Stimulated activated naive B cell treated with anti-CD40 and anti-IgM and Interleukin-4, amounts not matched to agents 10 μg/mL and 1 μg/mL and 100 μg/mL, for 72 hours (primary cell): ENCODE measurements around the gene SVBP.
"Not testable (repeated sequence)": the region's sequence is repeated elsewhere in the genome, so short reads cannot be mapped to it uniquely, and the experiment has no call there.

Experiments used
- ATAC-seq, 2 donors: fragments of 150-1000 bp; cut with Tn5 transposase; replicated peaks; 2 replicates each; pipeline ENCODE4 v1.10.0; 2021; ENCODE audit warnings: moderate library complexity in 1 of 2
- DNase-seq: peaks from one replicate; pipeline ENCODE4 v3.0.0; 2021
- H3K27ac Mint-ChIP-seq: one replicate; pipeline ENCODE4 v1.8.0; 2022; ENCODE audit warnings: mild to moderate bottlenecking, mixed read lengths
- H3K27me3 Mint-ChIP-seq, 2 donors: one replicate each; pipeline ENCODE4 v1.8.0; 2022; ENCODE audit warnings: mixed read lengths in 2 of 2
- H3K36me3 Mint-ChIP-seq, 2 donors: one replicate each; pipeline ENCODE4 v1.8.0; 2022; ENCODE audit warnings: mixed read lengths in 2 of 2, mild to moderate bottlenecking in 1 of 2
- H3K4me1 Mint-ChIP-seq, 2 donors: one replicate each; pipeline ENCODE4 v1.8.0; 2022; ENCODE audit warnings: mixed read lengths in 2 of 2, mild to moderate bottlenecking in 1 of 2
- H3K4me3 Mint-ChIP-seq, 2 donors: one replicate each; pipeline ENCODE4 v1.8.0; 2022; ENCODE audit warnings: mild to moderate bottlenecking in 2 of 2, mixed read lengths in 2 of 2, moderate library complexity in 1 of 2
- H3K9me3 Mint-ChIP-seq, 2 donors: one replicate each; pipeline ENCODE4 v1.8.0; 2022; ENCODE audit warnings: mixed read lengths in 2 of 2, mild to moderate bottlenecking in 1 of 2

SVBP gene, protein sequence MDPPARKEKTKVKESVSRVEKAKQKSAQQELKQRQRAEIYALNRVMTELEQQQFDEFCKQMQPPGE

DNA sequence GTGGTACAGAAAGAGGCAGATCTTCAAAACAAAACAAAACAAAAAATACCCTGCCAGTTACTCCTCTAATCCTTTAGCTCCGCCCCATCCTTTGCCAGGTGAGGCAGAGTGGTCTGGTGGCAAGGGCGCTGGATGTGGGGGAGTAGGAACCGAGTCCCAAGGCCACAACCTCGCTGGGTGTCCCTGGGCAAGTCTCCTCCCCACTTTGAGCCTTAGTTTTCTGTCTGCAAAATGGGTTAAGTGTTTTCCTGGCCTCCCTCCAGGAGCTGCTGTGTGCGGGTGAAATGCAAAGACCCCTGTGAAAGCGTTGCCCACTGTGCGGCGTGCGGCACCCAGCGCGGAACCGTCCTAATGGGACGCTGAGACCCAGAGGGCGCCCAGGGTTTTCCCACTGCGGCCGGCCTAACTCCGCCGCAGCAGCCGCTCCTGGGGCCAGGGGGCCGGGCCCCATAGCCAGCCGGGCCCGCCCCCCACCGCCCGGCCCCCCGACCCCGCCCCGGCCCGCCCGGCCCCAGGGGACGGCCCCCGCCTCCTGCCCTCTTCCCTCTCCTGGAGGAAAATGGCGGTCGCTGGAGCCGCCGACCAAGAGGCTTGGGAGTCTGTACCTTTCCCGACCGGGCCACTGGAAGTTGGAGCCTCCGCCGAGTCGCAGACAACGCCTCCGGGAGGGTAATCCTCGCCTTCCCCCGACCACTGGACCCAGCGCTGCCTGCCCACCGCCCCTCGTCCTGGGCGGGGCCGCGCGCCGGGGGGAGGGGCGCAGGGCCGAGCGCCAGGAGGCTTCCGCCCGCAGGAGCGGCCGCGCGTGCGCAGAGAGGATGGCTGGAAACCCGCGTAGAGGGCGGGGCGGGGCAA is at the start of gene SVBP, which contains the start of gene ERMAP:
TSS of gene SVBP (minus strand) at position 813 of the 855 bp plus-strand sequence. CDS start 853 bp downstream, outside the sequence.
TSS of gene ERMAP (plus strand) at position 538 of the 855 bp plus-strand sequence. CDS start 13,327 bp downstream, outside the sequence.
- peaks cover 6 to 9% of the 10 kb centered on the region in 2 donors for H3K36me3 Mint-ChIP-seq
- ATAC-seq (peak; percentile 88 to 90), DNase-seq (peak; percentile 88)
- peaks cover 9 to 22% of the 10 kb centered on the region in 2 donors for H3K4me1 Mint-ChIP-seq
- H3K9me3 Mint-ChIP-seq: no peaks in the 10 kb centered on the region
- H3K27ac Mint-ChIP-seq: peak within 1 kb of the TSS; percentile 95
- H3K27me3 Mint-ChIP-seq: no peaks in the 10 kb centered on the region
- H3K4me3 Mint-ChIP-seq: peak within 1 kb of the TSS; percentile 92 to 94

DNA sequence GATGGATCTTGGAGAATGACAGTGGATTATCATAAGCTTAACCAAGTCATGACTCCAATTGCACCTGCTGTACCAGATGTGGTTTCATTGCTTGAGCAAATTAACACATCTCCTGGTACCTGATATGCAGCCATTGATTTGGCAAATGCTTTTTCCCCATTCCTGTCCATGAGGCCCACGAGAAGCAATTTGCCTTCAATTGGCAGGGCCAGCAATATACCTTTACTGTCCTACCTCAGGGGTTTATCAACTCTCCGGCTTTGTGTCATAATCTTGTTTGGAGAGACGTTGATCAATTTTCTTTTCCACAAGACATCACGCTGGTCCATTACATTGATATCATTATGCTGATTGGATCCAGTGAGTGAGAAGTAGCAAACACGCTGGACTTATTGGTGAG is 49.4 kb upstream of the SVBP start:
- DNase-seq: no peak
- Mint-ChIP-seq H3K36me3 (no peaks in the 10 kb centered on the region), H3K9me3 (no peaks in the 10 kb centered on the region), H3K4me1 (no peaks in the 10 kb centered on the region), H3K27me3 (peaks cover 21 to 32% of the 10 kb centered on the region in 2 donors), H3K27ac (no peak overlapping the region), H3K4me3 (no peak overlapping the region)
- no peak for ATAC-seq

DNA sequence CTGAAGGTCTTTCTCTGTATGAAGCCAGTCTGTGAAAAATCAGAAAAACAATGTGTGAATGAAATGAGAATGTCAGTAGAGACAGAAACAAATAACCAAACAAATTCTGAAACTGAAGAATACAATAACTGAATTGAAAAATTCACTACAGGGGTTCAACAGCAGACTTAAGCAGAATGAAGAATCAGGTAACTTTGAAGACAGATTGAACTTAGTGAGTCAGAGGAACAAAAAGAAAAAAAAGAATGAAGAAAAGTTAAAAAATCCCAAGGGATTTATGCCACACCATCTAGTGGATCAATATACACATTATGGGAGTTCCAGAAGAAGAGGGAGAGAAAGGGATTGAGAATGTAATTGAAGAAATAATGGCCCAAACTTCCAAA is 43.8 kb upstream of the SVBP start:
- no peak overlapping the region for H3K4me3 Mint-ChIP-seq
- H3K4me1 Mint-ChIP-seq: no peaks in the 10 kb centered on the region
- H3K27me3 Mint-ChIP-seq: peaks cover 26 to 35% of the 10 kb centered on the region in 2 donors
- H3K9me3 Mint-ChIP-seq: peaks cover 9 to 14% of the 10 kb centered on the region in 2 donors
- no peak for DNase-seq
- H3K27ac Mint-ChIP-seq: no peak overlapping the region
- ATAC-seq: no peak
- H3K36me3 Mint-ChIP-seq: peaks cover 7 to 12% of the 10 kb centered on the region in 2 donors

DNA sequence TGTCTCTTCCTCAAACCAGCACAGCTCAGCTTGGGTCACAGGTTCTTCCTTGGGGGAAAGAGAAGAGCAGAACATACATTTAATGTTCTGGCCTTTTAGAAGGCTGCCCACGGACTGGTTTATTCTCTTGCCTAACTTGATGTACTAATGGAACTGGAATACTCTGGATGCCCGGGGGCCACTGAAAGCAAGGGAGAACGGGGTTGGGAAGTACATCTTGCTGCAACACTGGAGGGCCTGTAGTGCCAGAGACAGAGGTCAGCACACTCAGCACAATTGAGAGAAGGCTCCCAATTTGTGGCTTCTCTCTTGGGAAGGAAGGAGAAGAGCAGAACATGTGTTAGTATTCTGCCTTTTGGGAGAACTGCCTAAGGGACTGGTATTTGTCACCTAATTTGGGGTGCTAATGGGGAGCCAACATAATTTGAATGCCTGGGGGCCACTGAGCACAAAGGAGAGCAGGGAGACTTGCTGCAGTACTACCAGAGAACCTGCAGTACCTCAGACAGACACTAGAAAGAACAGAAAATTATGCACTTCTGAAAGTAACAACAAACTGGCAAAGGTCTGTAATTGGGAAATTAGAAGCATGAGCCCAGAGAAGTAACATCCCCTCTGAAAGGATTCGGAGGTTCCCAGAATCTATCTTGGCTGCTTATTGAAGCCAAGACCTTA is 43.3 kb upstream of the SVBP start:
- no peak overlapping the region for H3K27ac Mint-ChIP-seq
- H3K27me3 Mint-ChIP-seq: peaks cover 26 to 35% of the 10 kb centered on the region in 2 donors
- H3K4me1 Mint-ChIP-seq: no peaks in the 10 kb centered on the region
- ATAC-seq: no peak
- no peak overlapping the region for H3K4me3 Mint-ChIP-seq
- peaks cover 9 to 14% of the 10 kb centered on the region in 2 donors for H3K9me3 Mint-ChIP-seq
- peaks cover 7 to 12% of the 10 kb centered on the region in 2 donors for H3K36me3 Mint-ChIP-seq
- DNase-seq: no peak

DNA sequence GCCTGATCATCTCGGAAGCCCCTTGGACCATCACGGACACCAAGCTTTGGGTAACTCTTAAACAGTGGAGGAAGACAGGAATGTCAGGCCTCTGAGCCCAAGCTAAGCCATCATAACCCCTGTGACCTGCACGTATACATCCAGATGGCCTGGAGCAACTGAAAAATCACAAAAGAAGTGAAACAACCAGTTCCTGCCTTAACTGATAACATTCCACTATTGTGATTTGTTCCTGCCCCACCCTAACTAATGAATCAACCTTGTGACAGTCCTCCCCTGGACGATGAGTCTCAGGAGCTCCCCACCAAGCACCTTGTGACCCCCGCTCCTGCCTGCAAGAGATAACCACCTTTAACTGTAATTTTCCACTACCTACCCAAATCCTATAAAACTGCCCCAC is 42.2 kb upstream of the SVBP start:
- not testable (repeated sequence) for DNase-seq, H3K4me1 Mint-ChIP-seq, H3K4me3 Mint-ChIP-seq, ATAC-seq, H3K27ac Mint-ChIP-seq
- Mint-ChIP-seq H3K9me3 (peaks cover 9 to 14% of the 10 kb centered on the region in 2 donors), H3K27me3 (peaks cover 26 to 29% of the 10 kb centered on the region in 2 donors), H3K36me3 (peaks cover 7 to 12% of the 10 kb centered on the region in 2 donors)

DNA sequence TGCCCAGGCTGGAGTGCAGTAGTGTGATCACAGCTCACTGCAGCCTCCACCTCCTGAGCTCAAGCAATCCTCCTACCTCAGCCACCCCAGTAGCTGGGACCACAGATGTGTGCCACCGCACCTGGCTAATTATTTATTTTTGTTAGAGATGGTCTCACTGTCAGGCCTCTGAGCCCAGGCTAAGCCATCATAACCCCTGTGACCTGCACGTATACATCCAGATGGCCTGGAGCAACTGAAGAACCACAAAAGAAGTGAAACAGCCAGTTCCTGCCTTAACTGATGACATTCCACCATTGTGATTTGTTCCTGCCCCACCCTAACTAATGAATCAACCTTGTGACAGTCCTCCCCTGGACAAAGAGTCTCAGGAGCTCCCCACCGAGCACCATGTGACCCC is 39.4 kb upstream of the SVBP start:
- Mint-ChIP-seq H3K4me1 (peaks cover 11 to 26% of the 10 kb centered on the region in 2 donors), H3K36me3 (peaks cover 8 to 21% of the 10 kb centered on the region in 2 donors), H3K9me3 (peaks cover 9 to 14% of the 10 kb centered on the region in 2 donors), H3K27me3 (peaks cover 14 to 17% of the 10 kb centered on the region in 2 donors)
- not testable (repeated sequence) for ATAC-seq, H3K27ac Mint-ChIP-seq, DNase-seq, H3K4me3 Mint-ChIP-seq

DNA sequence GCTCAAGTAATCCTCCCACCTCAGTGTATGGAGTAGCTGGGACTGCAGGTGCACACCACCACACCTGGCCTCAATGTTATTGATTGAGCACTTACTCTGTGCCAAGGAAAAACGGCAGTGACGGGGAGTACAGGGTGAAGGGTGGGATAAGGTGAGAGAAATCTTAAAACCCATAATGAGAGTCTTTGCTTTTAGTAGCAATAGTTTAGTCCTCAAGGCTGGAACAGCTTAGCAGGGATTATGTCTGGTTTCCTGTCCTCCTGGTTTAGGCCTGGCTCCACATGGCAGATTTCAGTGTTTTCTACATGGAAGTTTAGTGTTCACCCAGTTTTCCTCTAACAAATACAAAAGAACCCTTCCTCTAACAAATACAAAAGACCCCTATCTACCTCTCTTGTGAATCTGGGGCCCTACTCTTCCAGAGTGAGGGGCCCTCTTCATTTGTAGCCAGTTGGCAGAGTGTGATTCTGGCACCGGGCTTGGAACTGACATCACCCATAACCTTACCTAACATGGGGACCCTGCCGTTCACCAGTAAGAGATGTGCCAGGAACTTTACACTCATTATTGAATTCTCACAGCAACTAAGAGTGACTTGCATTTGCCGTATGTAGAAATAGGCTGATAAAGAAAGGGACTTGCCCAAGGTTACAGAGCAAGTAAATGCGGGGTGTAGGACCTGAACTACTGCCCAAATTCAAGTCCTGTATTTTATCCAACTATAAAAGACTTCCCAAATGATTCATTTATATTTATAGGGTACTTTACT is 36.1 kb upstream of the SVBP start:
- ATAC-seq (no peak), DNase-seq (no peak)
- H3K4me1 Mint-ChIP-seq: peaks cover 20 to 52% of the 10 kb centered on the region in 2 donors
- no peak overlapping the region for H3K27ac Mint-ChIP-seq
- peaks cover 0 to 9% of the 10 kb centered on the region in 2 donors for H3K9me3 Mint-ChIP-seq
- peaks cover 28 to 42% of the 10 kb centered on the region in 2 donors for H3K36me3 Mint-ChIP-seq
- H3K27me3 Mint-ChIP-seq: no peaks in the 10 kb centered on the region
- no peak overlapping the region for H3K4me3 Mint-ChIP-seq

DNA sequence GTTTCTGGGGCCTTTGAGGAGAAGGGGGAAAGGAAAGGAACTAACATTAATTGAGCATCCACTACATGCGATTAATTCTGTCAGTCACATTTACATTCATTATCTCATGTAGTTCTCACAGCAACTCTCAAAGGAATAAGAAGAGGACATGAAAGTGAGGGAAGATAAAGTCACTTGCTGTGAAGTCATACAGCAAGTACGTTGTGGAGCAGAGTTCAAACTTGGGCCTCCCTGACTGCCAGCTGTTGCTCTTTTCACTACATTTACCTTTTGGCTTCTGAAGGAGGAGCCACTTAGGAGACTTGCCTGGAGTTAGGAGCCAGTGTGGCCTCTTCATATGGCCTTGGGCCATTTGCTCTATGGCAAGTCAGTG is 35.4 kb upstream of the SVBP start:
- Mint-ChIP-seq H3K9me3 (peaks cover 0 to 9% of the 10 kb centered on the region in 2 donors), H3K4me1 (peaks cover 24 to 59% of the 10 kb centered on the region in 2 donors), H3K27ac (peak overlapping the region; percentile 68), H3K36me3 (peaks cover 24 to 36% of the 10 kb centered on the region in 2 donors), H3K27me3 (no peaks in the 10 kb centered on the region), H3K4me3 (peak overlapping the region; percentile 31 to 42)
- peak; percentile 89 to 90 for ATAC-seq
- DNase-seq: no peak

DNA sequence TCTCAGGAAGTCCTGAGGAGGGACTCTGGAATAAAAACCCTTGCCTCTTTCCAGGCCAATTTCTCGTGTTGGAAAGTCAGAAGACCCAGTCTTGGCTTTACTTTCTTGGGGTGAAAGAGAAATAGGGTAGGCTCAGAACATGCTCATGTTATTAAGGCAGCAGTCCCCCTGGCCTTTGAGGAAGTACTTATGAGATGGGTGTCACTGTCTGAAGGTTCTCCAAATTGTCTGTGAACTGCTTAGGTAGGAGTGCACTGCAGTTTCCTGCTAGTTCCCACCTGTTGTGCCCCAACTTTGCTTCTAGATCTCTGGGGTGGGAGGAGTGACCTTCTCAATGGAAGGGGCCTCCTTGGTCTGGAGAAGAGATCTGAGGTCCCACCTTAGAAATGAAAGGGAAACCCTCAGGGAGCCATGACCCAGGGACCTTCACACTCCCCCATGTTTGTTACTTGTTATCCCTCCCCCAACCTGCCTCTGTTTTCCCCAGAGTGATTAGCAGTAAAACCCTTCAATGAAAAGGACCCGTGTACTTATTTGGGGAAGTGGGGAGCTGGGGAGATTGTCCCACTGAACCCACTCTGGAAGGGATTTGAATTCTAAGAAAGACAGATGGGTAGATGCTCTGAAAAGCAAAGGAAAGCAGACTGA is 34.9 kb upstream of the SVBP start:
- peaks cover 24 to 33% of the 10 kb centered on the region in 2 donors for H3K36me3 Mint-ChIP-seq
- peak; percentile 61 to 74 for ATAC-seq
- H3K27me3 Mint-ChIP-seq: no peaks in the 10 kb centered on the region
- DNase-seq: no peak
- peak overlapping the region; percentile 31 to 42 for H3K4me3 Mint-ChIP-seq
- peaks cover 0 to 7% of the 10 kb centered on the region in 2 donors for H3K9me3 Mint-ChIP-seq
- H3K27ac Mint-ChIP-seq: peak overlapping the region; percentile 68
- peaks cover 30 to 64% of the 10 kb centered on the region in 2 donors for H3K4me1 Mint-ChIP-seq

DNA sequence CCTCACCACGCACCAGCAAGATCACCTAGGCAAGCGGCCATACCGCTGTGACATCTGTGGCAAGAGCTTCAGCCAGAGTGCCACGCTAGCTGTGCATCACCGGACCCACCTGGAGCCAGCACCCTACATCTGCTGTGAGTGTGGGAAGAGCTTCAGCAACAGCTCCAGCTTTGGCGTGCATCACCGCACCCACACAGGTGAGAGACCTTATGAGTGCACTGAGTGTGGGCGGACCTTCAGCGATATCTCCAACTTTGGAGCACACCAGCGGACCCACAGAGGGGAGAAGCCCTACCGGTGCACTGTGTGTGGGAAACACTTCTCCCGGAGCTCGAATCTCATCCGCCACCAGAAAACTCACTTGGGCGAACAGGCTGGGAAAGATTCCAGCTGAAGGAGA is 34.2 kb upstream of the SVBP start:
- Mint-ChIP-seq H3K4me3 (no peak overlapping the region), H3K27ac (no peak overlapping the region), H3K27me3 (no peaks in the 10 kb centered on the region), H3K4me1 (peaks cover 31 to 67% of the 10 kb centered on the region in 2 donors), H3K9me3 (peaks cover 0 to 4% of the 10 kb centered on the region in 2 donors), H3K36me3 (peaks cover 24 to 30% of the 10 kb centered on the region in 2 donors)
- no peak for DNase-seq
- ATAC-seq: no peak

DNA sequence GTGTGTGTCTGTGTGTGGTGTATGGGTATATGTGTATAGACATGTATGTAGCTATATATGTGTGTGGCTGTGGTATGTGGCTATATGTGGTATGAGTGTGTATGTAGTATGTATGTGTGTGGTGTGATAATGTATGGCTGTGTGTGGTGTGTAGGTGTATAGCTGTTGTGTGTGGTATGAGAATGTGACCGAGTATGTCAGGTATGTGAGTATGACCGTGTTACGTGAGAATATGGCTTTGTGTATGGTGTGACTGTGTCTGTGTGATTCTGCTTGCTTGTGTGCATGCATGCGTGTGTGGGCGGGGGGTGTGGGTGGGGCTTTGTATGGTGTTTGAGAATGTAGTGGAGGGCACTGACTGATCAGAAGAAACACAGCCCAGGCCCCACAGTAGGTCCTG is 32.7 kb upstream of the SVBP start:
- ATAC-seq: no peak
- Mint-ChIP-seq H3K27me3 (no peaks in the 10 kb centered on the region), H3K36me3 (peaks cover 24 to 30% of the 10 kb centered on the region in 2 donors), H3K9me3 (peaks cover 0 to 4% of the 10 kb centered on the region in 2 donors), H3K4me3 (no peak overlapping the region), H3K27ac (no peak overlapping the region), H3K4me1 (peaks cover 31 to 63% of the 10 kb centered on the region in 2 donors)
- no peak for DNase-seq

DNA sequence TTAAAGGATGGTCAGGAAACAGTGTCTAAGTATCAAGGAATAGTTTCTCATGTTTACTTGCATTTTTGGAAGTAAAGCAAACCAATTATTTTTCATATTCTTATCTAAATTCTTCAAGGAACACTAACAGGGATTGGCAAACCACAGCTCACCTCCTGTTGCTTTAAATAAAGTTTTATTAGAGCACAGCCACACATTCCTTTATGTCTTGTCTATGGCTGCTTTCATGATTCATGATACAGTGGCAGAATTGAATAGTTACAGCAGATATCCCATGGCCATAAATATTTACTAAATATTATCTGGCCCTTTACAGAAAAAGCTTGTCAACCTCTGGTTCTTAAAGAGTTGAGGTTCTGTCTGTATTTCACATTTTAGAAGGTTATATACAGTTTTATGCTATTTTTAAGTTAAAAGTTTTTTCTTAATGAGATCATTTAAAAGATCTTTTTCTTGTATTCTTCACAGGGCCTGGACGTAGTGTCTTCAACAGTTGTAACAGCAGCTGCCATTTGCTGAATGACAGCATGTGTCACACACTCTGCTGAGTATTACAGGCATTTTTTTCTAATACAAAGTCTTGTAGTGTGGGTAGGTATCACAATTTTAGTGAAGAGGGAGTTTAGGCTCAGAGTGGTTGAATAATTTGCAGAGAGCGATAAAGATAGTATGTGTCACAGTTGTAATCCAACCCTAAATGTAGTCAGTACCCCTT is 31.8 kb upstream of the SVBP start:
- no peak overlapping the region for H3K4me3 Mint-ChIP-seq
- H3K9me3 Mint-ChIP-seq: peaks cover 0 to 4% of the 10 kb centered on the region in 2 donors
- DNase-seq: no peak
- H3K4me1 Mint-ChIP-seq: peaks cover 31 to 62% of the 10 kb centered on the region in 2 donors
- no peaks in the 10 kb centered on the region for H3K27me3 Mint-ChIP-seq
- no peak overlapping the region for H3K27ac Mint-ChIP-seq
- no peak for ATAC-seq
- peaks cover 24 to 30% of the 10 kb centered on the region in 2 donors for H3K36me3 Mint-ChIP-seq
